M059J (cell line): ENCODE measurements around the gene ANKK1. TPM values are rescaled to one million over a fixed set of nuclear protein-coding genes. Genes with fewer than 3 reads are reported as not detected.

Source experiments
- total RNA-seq: library from RNA; depleted of rRNA; stranded (reverse); fragments of >200 nt; shearing (Covaris generic); gene quantifications from 2 replicates; pipeline ENCODE4 v1.2.3, GENCODE V29; 2014; rRNA removed

ANKK1 gene
- total RNA-seq, 1 experiment from 2014 or later = not detected

Other genes with a start within 250 kb of the ANKK1 start
- 6.7 and 19.2 TPM in 2 replicates for gene TTC12, start 73.2 kb upstream of the ANKK1 start, total RNA-seq
- 3.3 and 4.3 TPM in 2 replicates for gene DRD2, start 87.6 kb downstream of the ANKK1 start, total RNA-seq